Esophagus muscularis mucosa (tissue), 3 donors: Measurements from ENCODE around the gene LPAR1.

Experiments used
- CTCF ChIP-seq, 3 experiments: fragments of 200-600 bp in 2 of 3; fragments of 450-650 bp in 1 of 3; sonication (generic) in 2 of 3; IDR thresholded peaks; one replicate each; pipeline ENCODE4 v1.5.1; 2017 to 2019; ENCODE audit warnings: antibody characterized with exemption in 3 of 3, mild to moderate bottlenecking in 2 of 3, moderate library complexity in 1 of 3
- POLR2A ChIP-seq: fragments of 450-650 bp; IDR thresholded peaks from one replicate; pipeline ENCODE4 v1.6.1; 2017; ENCODE audit warnings: antibody characterized with exemption, moderate library complexity, mild to moderate bottlenecking, low read depth
- POLR2AphosphoS5 ChIP-seq, 2 donors: sonication (generic); formaldehyde crosslinking; IDR thresholded peaks; one replicate each; pipeline ENCODE4 v1.6.1; 2017; ENCODE audit warnings: antibody characterized with exemption in 2 of 2

GRCh38 chr9:110842169-110842568 lies 196.1 kb downstream of the LPAR1 start:
- TF ChIP-seq CTCF (IDR thresholded peaks at IDR 0.05) (no peak), POLR2AphosphoS5 (IDR thresholded peaks at IDR 0.05) (no peak), POLR2A (no peak)
